ENCODE results near the gene SOD2. TPM values are rescaled to one million over a fixed set of nuclear protein-coding genes. Genes with fewer than 3 reads are reported as not detected.

SOD2 gene
- total RNA-seq, 1 experiment from 2014 or later = 180 TPM

DNA sequence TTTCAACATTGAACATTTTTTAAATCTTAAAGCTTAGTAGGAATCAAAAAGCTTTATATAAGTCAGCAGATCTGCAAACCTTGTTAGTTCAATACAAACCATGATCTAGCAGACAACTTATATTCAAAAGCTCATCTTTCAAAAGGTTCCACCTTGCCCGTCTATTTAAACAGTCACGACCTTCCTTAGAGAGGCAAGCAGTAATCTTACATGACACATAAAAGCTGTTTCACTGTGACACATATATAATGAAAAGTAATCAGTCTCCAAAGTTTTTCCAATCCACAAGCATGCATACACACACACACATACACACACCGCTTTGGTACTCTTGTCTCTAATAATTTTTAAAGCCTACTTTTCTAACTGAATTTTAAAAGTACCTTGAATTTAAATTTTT, 12.9 kb downstream of the SOD2 start:
- POLR2A ChIA-PET = no interaction called here
- ATAC-seq = no peak
- TF ChIP-seq POLR2AphosphoS5 (IDR thresholded peaks at IDR 0.05; ENCODE audit: low read depth, low read length) (no peak), SIN3A (IDR thresholded peaks at IDR 0.05; ENCODE audit: borderline replicate concordance, insufficient read depth, low read depth, low read length) (no peak), TCF7L2 (IDR thresholded peaks at IDR 0.05; ENCODE audit: low read depth, low read length) (no peak)
- TF ChIP-seq, protein P1, sequence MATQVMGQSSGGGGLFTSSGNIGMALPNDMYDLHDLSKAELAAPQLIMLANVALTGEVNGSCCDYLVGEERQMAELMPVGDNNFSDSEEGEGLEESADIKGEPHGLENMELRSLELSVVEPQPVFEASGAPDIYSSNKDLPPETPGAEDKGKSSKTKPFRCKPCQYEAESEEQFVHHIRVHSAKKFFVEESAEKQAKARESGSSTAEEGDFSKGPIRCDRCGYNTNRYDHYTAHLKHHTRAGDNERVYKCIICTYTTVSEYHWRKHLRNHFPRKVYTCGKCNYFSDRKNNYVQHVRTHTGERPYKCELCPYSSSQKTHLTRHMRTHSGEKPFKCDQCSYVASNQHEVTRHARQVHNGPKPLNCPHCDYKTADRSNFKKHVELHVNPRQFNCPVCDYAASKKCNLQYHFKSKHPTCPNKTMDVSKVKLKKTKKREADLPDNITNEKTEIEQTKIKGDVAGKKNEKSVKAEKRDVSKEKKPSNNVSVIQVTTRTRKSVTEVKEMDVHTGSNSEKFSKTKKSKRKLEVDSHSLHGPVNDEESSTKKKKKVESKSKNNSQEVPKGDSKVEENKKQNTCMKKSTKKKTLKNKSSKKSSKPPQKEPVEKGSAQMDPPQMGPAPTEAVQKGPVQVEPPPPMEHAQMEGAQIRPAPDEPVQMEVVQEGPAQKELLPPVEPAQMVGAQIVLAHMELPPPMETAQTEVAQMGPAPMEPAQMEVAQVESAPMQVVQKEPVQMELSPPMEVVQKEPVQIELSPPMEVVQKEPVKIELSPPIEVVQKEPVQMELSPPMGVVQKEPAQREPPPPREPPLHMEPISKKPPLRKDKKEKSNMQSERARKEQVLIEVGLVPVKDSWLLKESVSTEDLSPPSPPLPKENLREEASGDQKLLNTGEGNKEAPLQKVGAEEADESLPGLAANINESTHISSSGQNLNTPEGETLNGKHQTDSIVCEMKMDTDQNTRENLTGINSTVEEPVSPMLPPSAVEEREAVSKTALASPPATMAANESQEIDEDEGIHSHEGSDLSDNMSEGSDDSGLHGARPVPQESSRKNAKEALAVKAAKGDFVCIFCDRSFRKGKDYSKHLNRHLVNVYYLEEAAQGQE (IDR thresholded peaks at IDR 0.05; ENCODE audit: insufficient read depth in 1 of 2, low read depth in 2 of 2, low read length in 1 of 2) = no peak
- TF ChIP-seq, protein P2, sequence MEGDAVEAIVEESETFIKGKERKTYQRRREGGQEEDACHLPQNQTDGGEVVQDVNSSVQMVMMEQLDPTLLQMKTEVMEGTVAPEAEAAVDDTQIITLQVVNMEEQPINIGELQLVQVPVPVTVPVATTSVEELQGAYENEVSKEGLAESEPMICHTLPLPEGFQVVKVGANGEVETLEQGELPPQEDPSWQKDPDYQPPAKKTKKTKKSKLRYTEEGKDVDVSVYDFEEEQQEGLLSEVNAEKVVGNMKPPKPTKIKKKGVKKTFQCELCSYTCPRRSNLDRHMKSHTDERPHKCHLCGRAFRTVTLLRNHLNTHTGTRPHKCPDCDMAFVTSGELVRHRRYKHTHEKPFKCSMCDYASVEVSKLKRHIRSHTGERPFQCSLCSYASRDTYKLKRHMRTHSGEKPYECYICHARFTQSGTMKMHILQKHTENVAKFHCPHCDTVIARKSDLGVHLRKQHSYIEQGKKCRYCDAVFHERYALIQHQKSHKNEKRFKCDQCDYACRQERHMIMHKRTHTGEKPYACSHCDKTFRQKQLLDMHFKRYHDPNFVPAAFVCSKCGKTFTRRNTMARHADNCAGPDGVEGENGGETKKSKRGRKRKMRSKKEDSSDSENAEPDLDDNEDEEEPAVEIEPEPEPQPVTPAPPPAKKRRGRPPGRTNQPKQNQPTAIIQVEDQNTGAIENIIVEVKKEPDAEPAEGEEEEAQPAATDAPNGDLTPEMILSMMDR (IDR thresholded peaks at IDR 0.05) = no peak
- intact Hi-C loops (cut with micrococcal nuclease; ENCODE audit: unreplicated experiment) = no loop called here
- in situ Hi-C loops (cut with HindIII; ENCODE audit: low pct_unique_long_range_greater_than_20kb, low sequenced_read_pairs) = no loop called here
- H3K9me3 ChIP-seq (ENCODE audit: control insufficient read depth, insufficient read depth, low read depth, low read length) = no peaks in the 10 kb centered on the region
- no peak overlapping the region for H3K27ac ChIP-seq (ENCODE audit: low read length)
- CTCF ChIA-PET = no interaction called here
- peaks cover 12% of the 10 kb centered on the region for H3K36me3 ChIP-seq (ENCODE audit: control insufficient read depth, insufficient read depth, low read length)
- TSS peak; percentile 28 for BruUV-seq (replicated peaks)
- H3K4me3 ChIP-seq (ENCODE audit: low read depth in 2 of 2, low read length in 2 of 2) = no peak overlapping the region
- H3K4me1 ChIP-seq (ENCODE audit: control insufficient read depth, insufficient read depth, low read length) = no peaks in the 10 kb centered on the region
- DNase-seq (ENCODE audit: low read depth, low spot score) = no peak
- no peaks in the 10 kb centered on the region for H3K27me3 ChIP-seq (ENCODE audit: control insufficient read depth, insufficient read depth, low read length)

DNA sequence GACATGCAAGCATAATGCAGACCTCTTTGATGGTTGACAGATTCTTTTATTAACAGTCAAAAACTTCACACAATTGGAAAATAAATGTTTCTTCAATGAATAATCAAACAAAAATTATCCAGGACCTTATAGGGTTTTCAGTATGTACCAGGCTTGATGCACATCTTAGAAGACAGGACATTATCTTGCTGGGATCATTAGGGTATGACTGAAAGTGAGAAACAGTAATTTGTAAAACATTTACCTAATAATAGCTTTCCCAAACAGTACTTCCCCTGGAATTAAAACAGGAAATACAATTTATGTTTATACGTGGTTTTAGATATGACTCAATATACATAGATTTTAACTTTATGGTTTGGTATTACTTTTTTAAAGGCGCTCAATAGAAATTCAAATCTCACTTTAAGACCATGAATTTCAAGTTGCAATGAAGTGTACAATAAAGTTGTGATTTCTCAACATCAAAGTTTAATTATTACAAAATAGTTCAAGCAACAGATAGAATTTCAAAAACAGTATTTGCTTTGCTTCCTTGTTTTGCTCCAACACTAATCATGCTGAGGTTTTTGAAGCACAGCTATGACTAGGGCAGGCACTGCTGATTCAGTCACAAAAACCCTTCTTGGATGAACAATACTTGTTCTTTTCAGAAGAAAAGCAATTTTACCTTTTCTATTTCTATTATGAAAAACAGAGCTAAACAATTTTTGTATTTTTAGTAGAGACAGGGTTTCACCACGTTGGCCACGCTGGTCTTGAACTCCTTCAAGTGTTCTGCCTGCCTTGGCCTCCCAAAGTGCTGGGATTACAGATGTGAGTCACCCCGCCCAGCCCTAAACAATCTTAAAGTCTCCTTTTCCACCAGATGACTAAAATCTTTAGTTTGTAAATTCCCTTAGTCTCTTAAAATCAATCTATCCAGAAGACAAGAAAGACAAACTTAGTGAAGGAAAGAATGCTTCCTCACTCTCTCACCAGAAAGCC, 13.7 kb downstream of the SOD2 start:
- H3K36me3 ChIP-seq (ENCODE audit: control insufficient read depth, insufficient read depth, low read length) = peaks cover 8% of the 10 kb centered on the region; the same call in 1 of the 2 replicates
- no peaks in the 10 kb centered on the region for H3K27me3 ChIP-seq (ENCODE audit: control insufficient read depth, insufficient read depth, low read length)
- no peaks in the 10 kb centered on the region for H3K9me3 ChIP-seq (ENCODE audit: control insufficient read depth, insufficient read depth, low read depth, low read length)
- no peak overlapping the region for H3K4me3 ChIP-seq (ENCODE audit: low read depth in 2 of 2, low read length in 2 of 2)
- BruUV-seq (replicated peaks) = no TSS peak
- TF ChIP-seq, protein P1 (IDR thresholded peaks at IDR 0.05; ENCODE audit: insufficient read depth in 1 of 2, low read depth in 2 of 2, low read length in 1 of 2) = no peak
- TF ChIP-seq TCF7L2 (IDR thresholded peaks at IDR 0.05; ENCODE audit: low read depth, low read length) = no peak
- TF ChIP-seq POLR2AphosphoS5 (IDR thresholded peaks at IDR 0.05; ENCODE audit: low read depth, low read length) = no peak
- TF ChIP-seq SIN3A (IDR thresholded peaks at IDR 0.05; ENCODE audit: borderline replicate concordance, insufficient read depth, low read depth, low read length) = no peak
- TF ChIP-seq, protein P2 (IDR thresholded peaks at IDR 0.05) = no peak
- ATAC-seq = no peak
- DNase-seq (ENCODE audit: low read depth, low spot score) = no peak
- intact Hi-C loops (cut with micrococcal nuclease; ENCODE audit: unreplicated experiment) = no loop called here
- H3K27ac ChIP-seq (ENCODE audit: low read length) = no peak overlapping the region
- ChIA-PET CTCF (no interaction called here), POLR2A (no interaction called here)
- no peaks in the 10 kb centered on the region for H3K4me1 ChIP-seq (ENCODE audit: control insufficient read depth, insufficient read depth, low read length)
- in situ Hi-C loops (cut with HindIII; ENCODE audit: low pct_unique_long_range_greater_than_20kb, low sequenced_read_pairs) = no loop called here
